ENCODE measurements around the gene SIGLEC11.
"Not testable (repeated sequence)": the region's sequence is repeated elsewhere in the genome, so short reads cannot be mapped to it uniquely, and the experiment has no call there.

Gene SIGLEC11

DNA sequence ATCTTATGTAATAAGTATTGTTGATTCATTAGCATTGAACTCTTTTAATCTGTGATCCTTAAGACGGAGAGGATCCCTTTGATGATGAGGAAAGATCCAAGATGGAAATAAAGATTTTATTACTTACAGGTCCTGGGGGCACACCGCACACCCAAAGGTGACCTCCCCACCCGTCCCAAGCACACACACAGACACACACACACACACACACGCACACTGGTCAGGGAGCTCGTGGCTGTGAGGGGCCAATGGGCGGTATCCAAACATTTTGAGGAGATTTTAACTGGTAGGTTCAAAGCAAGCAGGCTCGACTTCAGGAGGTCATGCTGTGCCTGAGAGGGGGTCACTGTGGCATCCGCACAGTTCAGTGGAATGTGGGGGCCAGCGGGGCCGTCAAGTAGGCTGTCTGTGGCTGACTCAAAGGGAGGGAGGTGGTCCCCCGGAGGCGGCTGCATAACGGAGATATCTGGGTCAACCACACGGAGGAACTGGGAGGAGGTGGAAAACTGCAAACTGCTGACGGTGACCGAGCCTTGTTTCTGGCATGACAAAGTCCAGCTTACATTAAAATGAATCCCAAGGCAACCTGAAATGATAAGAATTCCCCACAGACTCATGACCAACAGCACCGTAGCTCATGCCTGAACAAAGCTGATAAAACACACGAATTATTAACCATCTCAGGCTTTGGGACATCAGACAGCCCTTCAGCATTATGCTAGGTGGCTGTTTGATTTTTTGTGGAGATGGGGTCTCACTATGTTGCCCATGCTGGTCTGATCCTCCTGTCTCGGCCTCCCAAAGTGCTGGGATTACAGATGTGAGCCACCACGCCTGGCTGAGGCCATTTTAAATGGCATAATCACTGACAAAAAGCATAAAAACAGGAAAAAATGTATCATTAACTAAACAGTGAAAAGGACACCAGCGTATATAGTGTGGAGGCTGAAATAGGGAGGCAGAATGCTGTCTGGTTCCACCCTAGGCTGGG lies 20.9 kb upstream of the SIGLEC11 start:
- no peak for DNase-seq (ENCODE audit: low read depth in 2 of 2)

DNA sequence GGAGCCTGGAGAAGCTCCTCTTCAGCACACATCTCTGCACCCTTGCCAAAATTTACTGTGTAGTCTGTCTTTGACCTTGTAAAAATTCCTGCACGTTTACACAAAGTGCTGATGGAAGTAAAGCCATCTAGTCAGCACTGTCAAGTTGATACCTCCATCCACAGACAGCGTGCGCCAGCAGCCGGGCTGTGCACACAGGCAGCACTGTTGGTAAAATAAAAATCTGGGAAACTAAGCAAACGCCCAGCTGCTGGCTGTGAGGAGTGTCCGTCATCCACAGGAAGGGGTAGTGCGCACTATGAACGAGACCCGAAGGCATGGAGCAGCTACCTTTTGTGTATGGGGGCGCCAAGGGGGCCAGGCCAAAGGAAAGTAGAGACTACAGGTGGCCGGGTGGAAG lies 17.4 kb upstream of the SIGLEC11 start:
- DNase-seq (ENCODE audit: low read depth in 2 of 2), result no peak

GRCh38 chr19:49977881-49978280 lies 16.9 kb upstream of the SIGLEC11 start:
- no peak for DNase-seq (ENCODE audit: low read depth in 2 of 2)

- no peak for DNase-seq (ENCODE audit: low read depth in 2 of 2)
These were observed 16.1 kb upstream of the SIGLEC11 start for GRCh38 chr19:49977076-49977475.

DNA sequence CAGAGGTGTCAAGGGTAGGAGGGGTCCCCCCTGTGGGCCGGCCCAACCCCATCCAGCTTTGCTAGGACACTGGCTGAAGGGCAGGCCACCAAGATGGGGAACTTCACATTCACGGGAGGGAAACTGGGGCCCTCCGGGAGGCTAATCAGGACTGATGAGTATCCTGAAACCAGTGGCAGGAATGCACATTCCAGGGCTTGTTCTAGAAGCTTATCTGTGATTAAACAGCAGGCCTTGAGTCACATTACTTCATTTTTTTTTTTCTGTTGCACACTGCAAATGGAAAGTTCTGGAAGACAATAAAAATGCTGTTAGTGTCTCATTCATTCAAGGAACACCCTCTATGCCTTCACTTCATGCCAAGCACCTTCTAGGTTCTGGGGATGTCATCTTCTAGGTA lies 15.5 kb upstream of the SIGLEC11 start:
- no peak for DNase-seq (ENCODE audit: low read depth in 2 of 2)

- DNase-seq (ENCODE audit: low read depth in 2 of 2), result no peak
These were observed 14.1 kb upstream of the SIGLEC11 start for GRCh38 chr19:49975051-49975450.

DNA sequence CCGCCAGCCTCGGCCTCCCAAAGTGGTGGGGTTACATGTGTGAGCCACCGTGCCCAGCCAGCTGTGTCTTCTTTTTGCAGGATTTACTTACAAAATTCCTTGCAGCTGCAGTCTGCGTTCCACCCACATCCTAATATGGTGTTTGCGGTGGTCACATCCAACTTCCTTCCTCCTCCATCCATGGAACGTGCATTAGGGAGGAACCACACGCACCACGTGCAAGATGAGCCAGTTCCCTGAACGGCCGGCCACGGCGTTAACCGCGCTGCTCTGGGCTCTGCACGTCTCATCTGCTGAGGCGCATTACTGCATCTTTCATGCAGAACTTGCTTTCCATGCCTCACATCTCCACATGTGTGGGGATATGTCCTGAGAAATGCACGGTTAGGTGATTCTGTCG lies 13.0 kb upstream of the SIGLEC11 start:
- DNase-seq (ENCODE audit: low read depth in 2 of 2), result no peak

DNA sequence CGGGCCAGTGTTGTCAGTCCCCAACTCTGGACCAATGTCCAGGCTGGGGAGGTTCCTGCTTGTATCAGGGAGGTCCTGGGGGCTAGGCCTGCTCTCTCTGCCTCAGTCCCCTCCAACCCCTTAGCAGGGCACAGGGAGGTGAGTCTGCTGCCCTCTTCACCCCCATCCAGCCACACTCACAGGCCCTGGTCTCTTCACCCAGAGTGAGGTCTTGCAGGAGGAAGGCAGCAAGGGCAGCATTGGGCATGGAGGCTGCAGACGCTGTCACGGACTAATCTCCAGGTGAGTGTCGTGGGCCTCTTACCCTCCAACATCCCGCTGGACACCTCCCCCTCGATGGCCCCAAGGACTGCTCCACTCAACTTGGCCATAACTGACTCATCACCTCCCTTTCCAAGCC lies 11.9 kb upstream of the SIGLEC11 start:
- DNase-seq (ENCODE audit: low read depth in 2 of 2), result no peak

DNA sequence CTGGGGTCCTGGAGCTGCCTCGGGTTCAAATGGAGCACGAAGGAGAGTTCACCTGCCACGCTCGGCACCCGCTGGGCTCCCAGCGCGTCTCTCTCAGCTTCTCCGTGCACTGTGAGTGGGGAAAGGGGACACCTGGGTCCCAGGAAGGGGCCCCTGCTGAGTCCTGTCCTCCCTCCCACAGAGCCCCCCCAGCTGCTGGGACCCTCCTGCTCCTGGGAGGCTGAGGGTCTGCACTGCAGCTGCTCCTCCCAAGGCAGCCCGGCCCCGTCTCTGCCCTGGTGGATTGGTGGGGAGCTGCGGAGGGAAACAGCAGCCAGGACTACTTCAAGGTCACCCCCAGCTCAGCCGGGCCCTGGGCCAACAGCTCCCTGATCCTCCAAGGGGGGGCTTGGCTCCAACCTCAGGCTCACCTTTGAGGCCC lies 11.0 kb upstream of the SIGLEC11 start:
- no peak for DNase-seq (ENCODE audit: low read depth in 2 of 2)

- DNase-seq (ENCODE audit: low read depth in 2 of 2), result not testable (repeated sequence)
These were observed 8.4 kb upstream of the SIGLEC11 start for GRCh38 chr19:49969355-49969754.

GRCh38 chr19:49968279-49968922 lies 7.4 kb upstream of the SIGLEC11 start:
- no peak for DNase-seq (ENCODE audit: low read depth in 2 of 2)

DNA sequence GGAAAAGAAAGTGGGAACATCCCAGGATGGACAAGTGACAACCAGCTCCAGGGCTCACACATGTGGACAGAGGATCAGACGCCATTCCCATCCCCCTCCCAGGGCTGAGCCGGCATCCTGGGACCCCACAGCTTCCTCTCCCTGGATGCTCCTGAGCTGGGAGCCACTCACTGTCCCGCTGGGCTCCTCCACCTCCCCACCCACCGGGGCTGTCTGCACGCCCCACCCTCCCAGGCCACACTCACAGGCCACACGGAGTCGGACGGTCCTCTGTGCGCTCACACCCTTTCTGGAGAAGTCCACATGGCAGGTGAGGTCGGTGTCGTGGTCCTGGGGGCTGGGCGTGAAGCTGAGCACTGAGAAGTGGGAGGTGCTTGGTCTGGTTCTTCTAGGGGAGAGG lies 1.1 kb downstream of the SIGLEC11 start:
- DNase-seq (ENCODE audit: low read depth in 2 of 2), result not testable (repeated sequence)

GRCh38 chr19:49958596-49958995 lies 2.4 kb downstream of the SIGLEC11 start:
- DNase-seq (ENCODE audit: low read depth in 2 of 2), result not testable (repeated sequence)

DNA sequence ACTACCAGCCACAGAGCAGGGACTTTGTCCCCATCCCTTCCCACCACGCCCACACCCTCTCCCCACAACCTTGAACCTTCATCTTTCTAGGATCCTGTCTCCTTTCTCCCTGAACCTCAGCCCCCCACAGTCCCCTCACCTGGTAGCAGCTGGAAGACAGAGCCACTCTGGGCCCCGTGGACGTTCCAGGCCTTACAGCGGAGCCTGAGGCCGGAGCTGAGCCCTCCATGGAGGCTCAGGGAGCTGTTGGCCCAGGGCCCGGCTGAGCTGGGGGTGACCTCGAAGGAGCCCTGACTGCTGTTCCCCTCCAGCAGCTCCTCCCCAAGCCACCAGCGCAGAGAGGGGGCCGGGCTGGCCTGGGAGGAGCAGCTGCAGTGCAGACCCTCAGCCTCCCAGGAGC lies 2.8 kb downstream of the SIGLEC11 start:
- DNase-seq (ENCODE audit: low read depth in 2 of 2), result not testable (repeated sequence)

- no peak for DNase-seq (ENCODE audit: low read depth in 2 of 2)
These were observed 3.6 kb downstream of the SIGLEC11 start for GRCh38 chr19:49957262-49957915.

DNA sequence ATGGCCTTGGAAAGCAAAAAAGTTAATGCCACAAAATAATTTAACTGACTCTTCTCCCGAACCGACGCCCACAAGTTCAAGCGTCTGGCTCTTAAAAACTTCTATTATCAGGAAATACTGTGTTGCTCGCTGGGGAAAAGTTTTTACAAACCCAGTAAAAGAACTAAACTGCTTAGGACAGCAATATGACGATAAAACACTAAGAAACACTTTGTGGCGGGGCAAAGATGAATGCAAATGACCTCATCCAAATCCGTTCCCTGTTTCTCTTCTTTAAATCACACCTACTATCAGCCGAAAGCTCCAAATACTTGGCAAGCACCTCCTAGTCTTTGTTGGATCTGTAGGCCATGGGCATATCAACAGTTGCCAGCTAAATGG lies 4.9 kb downstream of the SIGLEC11 start:
- DNase-seq (ENCODE audit: low read depth in 2 of 2), result no peak

- no peak for DNase-seq (ENCODE audit: low read depth in 2 of 2)
These were observed 6.0 kb downstream of the SIGLEC11 start for GRCh38 chr19:49954933-49955332.

- no peak for DNase-seq (ENCODE audit: low read depth in 2 of 2)
These were observed 6.7 kb downstream of the SIGLEC11 start for GRCh38 chr19:49954092-49954829.

DNA sequence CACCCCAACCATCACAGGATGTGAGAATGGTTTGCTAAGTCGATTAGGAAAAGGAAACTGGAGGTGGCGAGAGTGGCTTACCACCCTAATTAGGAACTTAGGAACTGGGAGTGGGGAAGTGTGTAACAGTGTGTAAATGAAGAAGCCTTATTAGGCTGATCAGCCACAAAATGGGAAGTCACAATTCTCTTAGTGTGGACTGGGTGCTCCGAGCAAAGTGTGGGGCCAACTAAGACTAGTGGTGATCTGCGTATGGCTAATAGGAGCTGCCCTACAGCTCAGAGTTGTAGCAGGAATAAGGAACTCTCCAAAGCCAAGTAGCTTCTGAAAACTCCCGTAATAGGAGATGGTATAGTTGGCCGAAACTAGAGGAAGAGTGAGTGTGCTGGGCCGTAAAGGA lies 7.6 kb downstream of the SIGLEC11 start:
- no peak for DNase-seq (ENCODE audit: low read depth in 2 of 2)

- no peak for DNase-seq (ENCODE audit: low read depth in 2 of 2)
These were observed 8.1 kb downstream of the SIGLEC11 start for GRCh38 chr19:49952906-49953305.

DNA sequence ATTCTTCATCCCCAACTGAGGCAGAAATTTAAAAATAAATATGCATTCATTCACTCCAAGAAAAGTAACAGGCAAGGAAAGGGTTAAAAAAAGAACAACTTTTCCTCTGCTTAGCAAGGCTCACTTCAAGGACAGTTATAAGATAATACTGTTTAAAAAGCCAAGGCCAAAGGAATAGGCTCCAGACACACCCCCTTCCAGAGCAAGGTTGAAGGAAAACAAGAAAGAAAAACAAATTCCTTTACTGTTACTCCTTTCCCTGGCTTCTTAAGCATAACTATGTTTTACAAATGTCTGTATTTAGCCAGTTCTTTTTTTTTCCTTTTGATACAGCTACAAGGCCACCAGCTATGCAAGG lies 8.5 kb downstream of the SIGLEC11 start:
- no peak for DNase-seq (ENCODE audit: low read depth in 2 of 2)
